Mucosa of rectum (tissue), 2 donors: ENCODE measurements around the gene CALCOCO1.

Source experiments
- H3K27ac ChIP-seq, 2 donors: one replicate each; pipeline ENCODE4 v1.7.0; 2013; ENCODE audit warnings: inconsistent platforms in 2 of 2, low read depth in 2 of 2, low read length in 2 of 2
- H3K27me3 ChIP-seq, 2 donors: one replicate each; pipeline ENCODE4 v1.7.0; 2013; ENCODE audit warnings: low read length in 2 of 2; ENCODE audit not compliant: control insufficient read depth in 2 of 2, insufficient read depth in 2 of 2
- H3K36me3 ChIP-seq, 2 donors: one replicate each; pipeline ENCODE4 v1.7.0; 2013; ENCODE audit warnings: low read length in 2 of 2; ENCODE audit not compliant: control insufficient read depth in 2 of 2, insufficient read depth in 2 of 2
- H3K4me1 ChIP-seq, 2 donors: one replicate each; pipeline ENCODE4 v1.7.0; 2013; ENCODE audit warnings: low read length in 2 of 2, mild to moderate bottlenecking in 1 of 2; ENCODE audit not compliant: control insufficient read depth in 2 of 2, insufficient read depth in 2 of 2
- H3K4me3 ChIP-seq, 2 donors: one replicate each; pipeline ENCODE4 v1.7.0; 2013; ENCODE audit warnings: low read length in 2 of 2
- H3K9ac ChIP-seq, 2 donors: one replicate each; pipeline ENCODE4 v1.7.0; 2013; ENCODE audit warnings: low read length in 2 of 2, low read depth in 1 of 2, mild to moderate bottlenecking in 1 of 2
- H3K9me3 ChIP-seq, 2 donors: one replicate each; pipeline ENCODE4 v1.7.0; 2013; ENCODE audit warnings: low read length in 2 of 2; ENCODE audit not compliant: control insufficient read depth in 2 of 2
- donor health status: healthy.
- donor health status: Normal muscosa, but diverticular disease.

The CALCOCO1 gene

GRCh38 chr12:53761306-53761705 lies 34.1 kb upstream of the CALCOCO1 start:
- Histone ChIP-seq H3K27me3 (peaks cover 40 to 56% of the 10 kb centered on the region in 2 donors), H3K9ac (no peak overlapping the region), H3K4me1 (no peaks in the 10 kb centered on the region), H3K27ac (no peak overlapping the region), H3K9me3 (no peaks in the 10 kb centered on the region), H3K4me3 (no peak overlapping the region), H3K36me3 (no peaks in the 10 kb centered on the region)

GRCh38 chr12:53759261-53759660 lies 32.0 kb upstream of the CALCOCO1 start:
- no peak overlapping the region for H3K4me3 ChIP-seq
- H3K9ac ChIP-seq = no peak overlapping the region
- H3K9me3 ChIP-seq = no peaks in the 10 kb centered on the region
- H3K27ac ChIP-seq = no peak overlapping the region
- no peaks in the 10 kb centered on the region for H3K4me1 ChIP-seq
- H3K36me3 ChIP-seq = no peaks in the 10 kb centered on the region
- H3K27me3 ChIP-seq = peaks cover 33 to 64% of the 10 kb centered on the region in 2 donors

DNA sequence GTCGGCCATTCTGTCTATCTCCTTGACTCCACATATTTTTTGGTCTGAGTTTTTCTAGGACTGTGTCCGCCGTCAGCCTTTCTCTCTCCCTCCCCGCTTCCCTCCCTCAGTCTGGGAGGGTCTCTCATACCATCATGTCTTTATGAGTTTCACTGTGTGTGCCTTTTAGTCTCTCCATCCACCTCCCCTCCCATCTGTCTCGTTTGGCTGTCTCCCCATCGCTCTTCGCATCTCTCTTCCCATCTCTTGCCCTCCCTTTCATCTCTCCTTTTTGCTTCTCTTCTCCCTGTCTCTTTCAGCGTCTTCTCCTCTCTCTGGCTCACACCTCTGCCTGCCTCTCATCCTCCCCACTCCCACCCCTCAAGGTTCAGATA lies 31.5 kb upstream of the CALCOCO1 start:
- Histone ChIP-seq H3K4me3 (no peak overlapping the region), H3K27me3 (peaks cover 39 to 70% of the 10 kb centered on the region in 2 donors), H3K27ac (no peak overlapping the region)

GRCh38 chr12:53758081-53758729 lies 31.0 kb upstream of the CALCOCO1 start:
- Histone ChIP-seq H3K9ac (no peak overlapping the region), H3K36me3 (no peaks in the 10 kb centered on the region), H3K27ac (no peak overlapping the region), H3K4me1 (no peaks in the 10 kb centered on the region), H3K9me3 (no peaks in the 10 kb centered on the region), H3K27me3 (peaks cover 42 to 69% of the 10 kb centered on the region in 2 donors), H3K4me3 (no peak overlapping the region)

More for the DNA sequence above, 31.5 kb upstream of the CALCOCO1 start:
- no peak overlapping the region for H3K9ac ChIP-seq
- no peaks in the 10 kb centered on the region for H3K36me3 ChIP-seq
- no peaks in the 10 kb centered on the region for H3K9me3 ChIP-seq
- no peaks in the 10 kb centered on the region for H3K4me1 ChIP-seq

GRCh38 chr12:53757101-53757770 lies 30.0 kb upstream of the CALCOCO1 start:
- Histone ChIP-seq H3K27me3 (peaks cover 42 to 76% of the 10 kb centered on the region in 2 donors), H3K9me3 (no peaks in the 10 kb centered on the region), H3K36me3 (no peaks in the 10 kb centered on the region), H3K4me1 (no peaks in the 10 kb centered on the region), H3K9ac (no peak overlapping the region), H3K4me3 (no peak overlapping the region), H3K27ac (no peak overlapping the region)

- Histone ChIP-seq H3K4me1 (peaks cover 0 to 3% of the 10 kb centered on the region in 2 donors), H3K27ac (no peak overlapping the region), H3K36me3 (no peaks in the 10 kb centered on the region), H3K27me3 (peaks cover 43 to 77% of the 10 kb centered on the region in 2 donors), H3K9ac (no peak overlapping the region), H3K4me3 (no peak overlapping the region), H3K9me3 (no peaks in the 10 kb centered on the region)
These were observed 29.2 kb upstream of the CALCOCO1 start for GRCh38 chr12:53756300-53757100.

- H3K4me3 ChIP-seq = no peak overlapping the region
- H3K27me3 ChIP-seq = peaks cover 44 to 79% of the 10 kb centered on the region in 2 donors
- no peaks in the 10 kb centered on the region for H3K9me3 ChIP-seq
- peaks cover 5 to 9% of the 10 kb centered on the region in 2 donors for H3K4me1 ChIP-seq
- H3K36me3 ChIP-seq = no peaks in the 10 kb centered on the region
- no peak overlapping the region for H3K27ac ChIP-seq
- no peak overlapping the region for H3K9ac ChIP-seq
These were observed 28.6 kb upstream of the CALCOCO1 start for GRCh38 chr12:53755893-53756292.

DNA sequence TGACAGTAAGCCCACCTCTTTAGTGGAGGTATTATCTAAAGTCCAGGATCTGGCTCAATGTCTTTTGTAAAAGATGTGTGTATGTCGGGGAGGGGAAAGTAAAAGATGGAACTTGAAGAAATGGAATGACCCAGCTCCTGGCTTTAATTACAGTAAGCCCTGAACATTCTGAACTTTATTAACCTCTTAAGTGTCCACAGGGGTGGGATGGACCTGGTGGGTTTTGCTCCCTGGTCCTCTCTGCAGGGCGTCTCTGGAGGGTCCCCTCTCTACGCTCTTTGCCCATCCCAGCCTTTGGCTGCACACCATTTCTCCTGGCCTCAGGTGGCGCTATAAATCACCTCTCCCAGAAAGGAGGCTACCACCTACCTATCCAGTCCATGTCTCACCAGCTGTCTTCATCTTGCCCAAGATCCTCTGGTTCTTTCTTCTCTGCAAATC lies 28.2 kb upstream of the CALCOCO1 start:
- Histone ChIP-seq H3K4me1 (peaks cover 9 to 13% of the 10 kb centered on the region in 2 donors), H3K27me3 (peaks cover 48 to 84% of the 10 kb centered on the region in 2 donors), H3K4me3 (no peak overlapping the region), H3K36me3 (no peaks in the 10 kb centered on the region), H3K27ac (no peak overlapping the region), H3K9ac (no peak overlapping the region), H3K9me3 (no peaks in the 10 kb centered on the region)

DNA sequence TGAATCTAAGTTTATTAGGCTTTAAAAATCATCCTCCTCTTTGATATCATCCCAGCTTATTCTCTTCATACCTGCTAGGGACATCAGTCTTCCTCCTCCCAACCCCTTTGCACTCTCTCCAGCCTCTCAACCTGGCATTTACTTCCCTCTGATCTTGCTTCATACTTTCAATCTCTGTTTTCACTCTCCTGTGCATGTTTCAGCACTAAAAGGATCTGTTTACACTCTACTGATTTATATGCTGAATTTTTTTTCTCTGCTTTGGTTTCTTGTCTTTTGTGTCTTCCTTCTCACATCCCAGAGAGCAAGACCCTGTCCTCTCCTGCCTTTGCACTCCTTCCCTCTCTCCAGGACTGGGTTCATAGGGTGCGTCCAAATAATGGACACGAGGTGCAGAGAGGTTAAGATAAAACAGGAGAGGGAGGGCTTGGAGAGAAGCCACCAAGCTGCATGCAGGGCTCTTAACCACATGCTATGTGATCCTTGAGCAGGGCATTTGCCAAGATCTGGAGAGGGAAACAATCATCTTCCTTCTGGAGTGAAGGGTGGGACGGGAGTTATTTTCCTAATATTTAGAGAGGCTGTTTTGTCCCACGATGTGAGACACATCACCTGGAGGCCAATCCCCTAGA lies 27.5 kb upstream of the CALCOCO1 start:
- Histone ChIP-seq H3K36me3 (no peaks in the 10 kb centered on the region), H3K9ac (no peak overlapping the region), H3K27ac (no peak overlapping the region), H3K9me3 (no peaks in the 10 kb centered on the region), H3K4me3 (no peak overlapping the region), H3K27me3 (peaks cover 50 to 87% of the 10 kb centered on the region in 2 donors), H3K4me1 (peaks cover 10 to 13% of the 10 kb centered on the region in 2 donors)
